Large intestine (tissue), 3 donors: Measurements from ENCODE around the gene KDM3B. TPM values are rescaled to one million over a fixed set of nuclear protein-coding genes. Genes with fewer than 3 reads are reported as not detected.

Experiments used
- DNase-seq, 2 donors: peaks; one replicate each; pipeline versions ENCODE4 v3.0.0 to v3.0.0-alpha.2; 2013
- H3K27ac ChIP-seq: one replicate; pipeline ENCODE4 v1.5.1; 2013; ENCODE audit warnings: low read length
- H3K27me3 ChIP-seq: 2 replicates; pipeline ENCODE4 v1.6.1; 2013; ENCODE audit warnings: low read length; ENCODE audit not compliant: control insufficient read depth, insufficient read depth
- H3K36me3 ChIP-seq: 2 replicates; pipeline ENCODE4 v1.6.1; 2013; ENCODE audit warnings: low read length; ENCODE audit not compliant: control insufficient read depth, insufficient read depth
- H3K4me1 ChIP-seq: one replicate; pipeline ENCODE4 v1.6.1; 2013; ENCODE audit warnings: low read length; ENCODE audit not compliant: control insufficient read depth, insufficient read depth
- H3K4me3 ChIP-seq: one replicate; pipeline ENCODE4 v1.5.1; 2013; ENCODE audit warnings: low read length
- H3K9me3 ChIP-seq: one replicate; pipeline ENCODE4 v1.6.1; 2013; ENCODE audit warnings: mild to moderate bottlenecking, low read depth, low read length, moderate library complexity; ENCODE audit not compliant: control insufficient read depth
- WGBS: methylation state at CpG from one replicate; pipeline ENCODE4 v1.1.5; 2013; ENCODE audit warnings: low lambda C conversion rate; ENCODE audit not compliant: insufficient coverage; 5-methylcytosine and 5-hydroxymethylcytosine counted together
- polyA plus RNA-seq: library from polyadenylated mRNA; unstranded; fragments of 120-200 nt; gene quantifications from one replicate; pipeline ENCODE4 v1.2.1, GENCODE V29; 2013

The KDM3B gene
- polyA plus RNA-seq, 1 donor = 61.1 TPM

GRCh38 chr5:138438003-138438723, 85.7 kb downstream of the KDM3B start:
- Histone ChIP-seq H3K4me1 (peaks cover 17% of the 10 kb centered on the region), H3K27me3 (no peaks in the 10 kb centered on the region), H3K4me3 (peak overlapping the region; percentile 37), H3K36me3 (peaks cover 36% of the 10 kb centered on the region), H3K9me3 (no peaks in the 10 kb centered on the region), H3K27ac (no peak overlapping the region)
- no peak for DNase-seq
- no CpG with 5 or more reads among the region's 11 CpGs for WGBS

- H3K27me3 ChIP-seq = no peaks in the 10 kb centered on the region
- peaks cover 29% of the 10 kb centered on the region for H3K36me3 ChIP-seq
- WGBS = no CpG with 5 or more reads among the region's 65 CpGs
- H3K4me3 ChIP-seq = peak within 1 kb of the TSS; percentile 37
- H3K9me3 ChIP-seq = no peaks in the 10 kb centered on the region
- DNase-seq = peak in 1 of 2 donors; percentile 71
- H3K4me1 ChIP-seq = peaks cover 20% of the 10 kb centered on the region
- peak within 1 kb of the TSS; percentile 24 for H3K27ac ChIP-seq
These were observed 86.4 kb downstream of the KDM3B start, which contains the start of gene REEP2 for GRCh38 chr5:138438724-138439476. Gene REEP2 (plus strand): TSS chr5:138439057. CDS start chr5:138439209, 152 bp downstream.

GRCh38 chr5:138439477-138440158, 87.1 kb downstream of the KDM3B start:
- no CpG with 5 or more reads among the region's 20 CpGs for WGBS
- H3K4me1 ChIP-seq = peaks cover 27% of the 10 kb centered on the region
- peak overlapping the region; percentile 36 for H3K4me3 ChIP-seq
- peak overlapping the region; percentile 24 for H3K27ac ChIP-seq
- peak in 1 of 2 donors; percentile 73 for DNase-seq
- H3K27me3 ChIP-seq = no peaks in the 10 kb centered on the region
- H3K36me3 ChIP-seq = peaks cover 24% of the 10 kb centered on the region
- no peaks in the 10 kb centered on the region for H3K9me3 ChIP-seq

- Histone ChIP-seq H3K36me3 (peaks cover 16% of the 10 kb centered on the region), H3K27me3 (no peaks in the 10 kb centered on the region), H3K27ac (peak overlapping the region; percentile 24), H3K4me1 (peaks cover 35% of the 10 kb centered on the region), H3K4me3 (peak overlapping the region; percentile 36), H3K9me3 (no peaks in the 10 kb centered on the region)
- peak in 1 of 2 donors; percentile 63 for DNase-seq
- WGBS = no CpG with 5 or more reads among the region's 17 CpGs
These were observed 87.9 kb downstream of the KDM3B start for GRCh38 chr5:138440159-138441073.

- no peak for DNase-seq
- Histone ChIP-seq H3K4me3 (no peak overlapping the region), H3K27ac (no peak overlapping the region), H3K4me1 (peaks cover 43% of the 10 kb centered on the region), H3K9me3 (no peaks in the 10 kb centered on the region), H3K36me3 (peaks cover 8% of the 10 kb centered on the region), H3K27me3 (no peaks in the 10 kb centered on the region)
- no CpG with 5 or more reads among the region's 9 CpGs for WGBS
These were observed 88.7 kb downstream of the KDM3B start for GRCh38 chr5:138441221-138441620.

GRCh38 chr5:138444078-138444773, 91.7 kb downstream of the KDM3B start:
- DNase-seq = no peak
- Histone ChIP-seq H3K4me3 (no peak overlapping the region), H3K36me3 (no peaks in the 10 kb centered on the region), H3K27ac (peak overlapping the region; percentile 44), H3K4me1 (peaks cover 49% of the 10 kb centered on the region), H3K9me3 (no peaks in the 10 kb centered on the region), H3K27me3 (no peaks in the 10 kb centered on the region)
- no CpG with 5 or more reads among the region's 13 CpGs for WGBS

GRCh38 chr5:138444774-138445546, 92.5 kb downstream of the KDM3B start:
- Histone ChIP-seq H3K9me3 (no peaks in the 10 kb centered on the region), H3K4me1 (peaks cover 44% of the 10 kb centered on the region), H3K4me3 (no peak overlapping the region), H3K27me3 (no peaks in the 10 kb centered on the region), H3K36me3 (no peaks in the 10 kb centered on the region), H3K27ac (peak overlapping the region; percentile 44)
- WGBS = no CpG with 5 or more reads among the region's 22 CpGs
- peak; percentile 83 to 90 for DNase-seq

- no CpG with 5 or more reads among the region's 18 CpGs for WGBS
These were observed 93.2 kb downstream of the KDM3B start for GRCh38 chr5:138445547-138446271.

More at GRCh38 chr5:138445547-138446271, 93.2 kb downstream of the KDM3B start:
- peak in 1 of 2 donors; percentile 57 for DNase-seq
- Histone ChIP-seq H3K36me3 (no peaks in the 10 kb centered on the region), H3K9me3 (no peaks in the 10 kb centered on the region), H3K4me3 (no peak overlapping the region), H3K4me1 (peaks cover 37% of the 10 kb centered on the region), H3K27ac (peak overlapping the region; percentile 60), H3K27me3 (no peaks in the 10 kb centered on the region)
